ENCODE results near the gene PTPRN. TPM values are rescaled to one million over a fixed set of nuclear protein-coding genes. Genes with fewer than 3 reads are reported as not detected.

The PTPRN gene
- total RNA-seq, 1 experiment from 2014 or later = 6.5 TPM

DNA sequence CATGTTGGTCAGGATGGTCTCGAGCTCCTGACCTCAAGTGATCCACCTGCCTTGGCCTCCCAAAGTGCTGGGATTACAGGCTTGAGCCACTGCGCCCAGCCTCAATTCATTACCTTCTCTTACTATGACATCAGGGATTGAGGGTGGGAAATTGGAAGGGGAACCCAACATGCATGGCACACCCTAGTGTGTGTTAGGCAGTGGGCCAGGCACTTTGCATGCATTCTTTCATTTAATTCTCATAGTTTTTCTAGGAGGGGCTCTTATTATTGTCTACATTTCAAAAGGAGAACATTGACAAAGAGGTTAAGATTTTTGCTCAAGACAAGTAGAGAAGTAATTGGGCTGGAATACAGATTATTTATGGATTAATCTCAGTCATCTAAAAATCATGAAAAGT lies 40.9 kb downstream of the PTPRN start:
- H3K4me1 Mint-ChIP-seq = peaks cover 2 to 5% of the 10 kb centered on the region in 2 experiments; a peak in 2 of 4 replicates
- Histone ChIP-seq H2BK120ac (ENCODE audit: low read depth, low read length, poor library complexity, severe bottlenecking) (no peak overlapping the region), H3K18ac (ENCODE audit: insufficient read length, low read depth, low read length) (no peak overlapping the region), H3K9ac (ENCODE audit: extremely low read depth, insufficient read length, low read length) (no peak overlapping the region), H4K91ac (ENCODE audit: insufficient read length, low read depth, low read length) (no peak overlapping the region), H2BK12ac (ENCODE audit: insufficient read length, low read depth, low read length) (no peak overlapping the region), H3K4me2 (ENCODE audit: insufficient read depth, insufficient read length, low read length) (no peak overlapping the region), H3K9me3 (ENCODE audit: control insufficient read depth, low read depth, low read length) (no peaks in the 10 kb centered on the region), H3K56ac (ENCODE audit: insufficient read length, low read depth, low read length) (no peak overlapping the region), H2BK15ac (ENCODE audit: low read depth, low read length) (no peak overlapping the region), H4K20me1 (ENCODE audit: control insufficient read depth, insufficient read depth, insufficient read length) (no peaks in the 10 kb centered on the region), H3K27me3 (ENCODE audit: insufficient read depth, low read length) (no peaks in the 10 kb centered on the region), H2BK5ac (ENCODE audit: insufficient read length, low read length) (no peak overlapping the region), H2AFZ (ENCODE audit: low read length) (no peak overlapping the region), H3K14ac (ENCODE audit: insufficient read depth, low read length) (no peak overlapping the region), H3K4me1 (ENCODE audit: insufficient read depth, low read length) (no peaks in the 10 kb centered on the region), H3K79me1 (ENCODE audit: insufficient read depth, low read depth, low read length, poor library complexity, severe bottlenecking) (no peaks in the 10 kb centered on the region), H2BK20ac (ENCODE audit: low read depth, low read length, poor library complexity, severe bottlenecking) (no peak overlapping the region), H4K8ac (replicated peaks; ENCODE audit: insufficient read length, low read depth, low read length) (no peak overlapping the region), H3K23me2 (ENCODE audit: insufficient read length, low read depth, low read length, poor library complexity, severe bottlenecking) (no peaks in the 10 kb centered on the region), H3K27ac (ENCODE audit: insufficient read length, low read depth, low read length) (no peak overlapping the region), H3K79me2 (ENCODE audit: insufficient read depth, low read length) (no peaks in the 10 kb centered on the region), H3K23ac (ENCODE audit: insufficient read length, low read depth, low read length) (no peak overlapping the region), H4K5ac (ENCODE audit: insufficient read length, low read depth, low read length) (no peak overlapping the region), H2AK5ac (ENCODE audit: insufficient read length, low read length) (no peak overlapping the region), H3K4ac (ENCODE audit: low read depth, low read length) (no peak overlapping the region), H3T11ph (ENCODE audit: low read length) (no peak overlapping the region)
- H3K27ac Mint-ChIP-seq = no peak overlapping the region
- no peak for DNase-seq
- TF ChIP-seq, protein P1, sequence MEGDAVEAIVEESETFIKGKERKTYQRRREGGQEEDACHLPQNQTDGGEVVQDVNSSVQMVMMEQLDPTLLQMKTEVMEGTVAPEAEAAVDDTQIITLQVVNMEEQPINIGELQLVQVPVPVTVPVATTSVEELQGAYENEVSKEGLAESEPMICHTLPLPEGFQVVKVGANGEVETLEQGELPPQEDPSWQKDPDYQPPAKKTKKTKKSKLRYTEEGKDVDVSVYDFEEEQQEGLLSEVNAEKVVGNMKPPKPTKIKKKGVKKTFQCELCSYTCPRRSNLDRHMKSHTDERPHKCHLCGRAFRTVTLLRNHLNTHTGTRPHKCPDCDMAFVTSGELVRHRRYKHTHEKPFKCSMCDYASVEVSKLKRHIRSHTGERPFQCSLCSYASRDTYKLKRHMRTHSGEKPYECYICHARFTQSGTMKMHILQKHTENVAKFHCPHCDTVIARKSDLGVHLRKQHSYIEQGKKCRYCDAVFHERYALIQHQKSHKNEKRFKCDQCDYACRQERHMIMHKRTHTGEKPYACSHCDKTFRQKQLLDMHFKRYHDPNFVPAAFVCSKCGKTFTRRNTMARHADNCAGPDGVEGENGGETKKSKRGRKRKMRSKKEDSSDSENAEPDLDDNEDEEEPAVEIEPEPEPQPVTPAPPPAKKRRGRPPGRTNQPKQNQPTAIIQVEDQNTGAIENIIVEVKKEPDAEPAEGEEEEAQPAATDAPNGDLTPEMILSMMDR (conservative IDR thresholded peaks at IDR 0.05) = no peak
- H3K4me3 Mint-ChIP-seq = no peak overlapping the region
- no peaks in the 10 kb centered on the region for H3K9me3 Mint-ChIP-seq
- no peaks in the 10 kb centered on the region for H3K36me3 Mint-ChIP-seq (ENCODE audit: insufficient read depth in 1 of 3, low read depth in 3 of 3)
- peaks cover 44% of the 10 kb centered on the region for H3K27me3 Mint-ChIP-seq (ENCODE audit: low read depth)
- WGBS (ENCODE audit: extremely low coverage, insufficient read length, low lambda C conversion rate) = no CpG with 5 or more reads among the region's 2 CpGs

All from H9 (cell line).